ENCODE measurements around the gene SOAT2. TPM values are rescaled to one million over a fixed set of nuclear protein-coding genes. Genes with fewer than 3 reads are reported as not detected.

The SOAT2 gene
- total RNA-seq, 1 experiment from 2014 or later, result not detected

DNA sequence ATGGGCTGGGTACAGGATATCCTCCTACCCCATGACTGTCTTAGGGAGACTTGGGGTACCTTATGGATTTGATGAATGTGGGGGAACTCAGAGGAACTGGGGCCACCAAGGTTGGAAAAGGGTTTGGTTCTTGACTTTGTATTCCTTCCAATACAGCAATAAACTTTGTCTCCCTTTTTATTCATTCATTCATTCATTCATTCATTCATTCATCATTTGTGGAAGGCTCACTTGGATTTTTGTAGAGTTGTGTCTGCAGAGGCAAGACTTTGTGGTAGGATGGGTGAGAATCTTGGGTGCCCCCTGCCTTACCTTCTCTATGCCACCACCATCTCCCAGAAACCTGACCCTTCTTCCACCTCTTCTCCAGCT is 21.1 kb downstream of the SOAT2 start:
- POLR2A ChIA-PET, result no interaction called here
- Histone ChIP-seq H3K36me3 (ENCODE audit: control insufficient read depth, insufficient read depth, low read length) (no peaks in the 10 kb centered on the region), H3K9me3 (ENCODE audit: control insufficient read depth, insufficient read depth, low read depth, low read length) (no peaks in the 10 kb centered on the region), H3K4me3 (ENCODE audit: low read depth in 2 of 2, low read length in 2 of 2) (no peak overlapping the region), H3K27ac (ENCODE audit: low read length) (no peak overlapping the region), H3K4me1 (ENCODE audit: control insufficient read depth, insufficient read depth, low read length) (no peaks in the 10 kb centered on the region), H3K27me3 (ENCODE audit: control insufficient read depth, insufficient read depth, low read length) (peaks cover 5% of the 10 kb centered on the region)
- CTCF ChIA-PET, result no interaction called here
- intact Hi-C loops (cut with micrococcal nuclease; ENCODE audit: unreplicated experiment), result no loop called here
- no peak for TF ChIP-seq POLR2AphosphoS5 (IDR thresholded peaks at IDR 0.05; ENCODE audit: low read depth, low read length)
- TF ChIP-seq, protein P1, sequence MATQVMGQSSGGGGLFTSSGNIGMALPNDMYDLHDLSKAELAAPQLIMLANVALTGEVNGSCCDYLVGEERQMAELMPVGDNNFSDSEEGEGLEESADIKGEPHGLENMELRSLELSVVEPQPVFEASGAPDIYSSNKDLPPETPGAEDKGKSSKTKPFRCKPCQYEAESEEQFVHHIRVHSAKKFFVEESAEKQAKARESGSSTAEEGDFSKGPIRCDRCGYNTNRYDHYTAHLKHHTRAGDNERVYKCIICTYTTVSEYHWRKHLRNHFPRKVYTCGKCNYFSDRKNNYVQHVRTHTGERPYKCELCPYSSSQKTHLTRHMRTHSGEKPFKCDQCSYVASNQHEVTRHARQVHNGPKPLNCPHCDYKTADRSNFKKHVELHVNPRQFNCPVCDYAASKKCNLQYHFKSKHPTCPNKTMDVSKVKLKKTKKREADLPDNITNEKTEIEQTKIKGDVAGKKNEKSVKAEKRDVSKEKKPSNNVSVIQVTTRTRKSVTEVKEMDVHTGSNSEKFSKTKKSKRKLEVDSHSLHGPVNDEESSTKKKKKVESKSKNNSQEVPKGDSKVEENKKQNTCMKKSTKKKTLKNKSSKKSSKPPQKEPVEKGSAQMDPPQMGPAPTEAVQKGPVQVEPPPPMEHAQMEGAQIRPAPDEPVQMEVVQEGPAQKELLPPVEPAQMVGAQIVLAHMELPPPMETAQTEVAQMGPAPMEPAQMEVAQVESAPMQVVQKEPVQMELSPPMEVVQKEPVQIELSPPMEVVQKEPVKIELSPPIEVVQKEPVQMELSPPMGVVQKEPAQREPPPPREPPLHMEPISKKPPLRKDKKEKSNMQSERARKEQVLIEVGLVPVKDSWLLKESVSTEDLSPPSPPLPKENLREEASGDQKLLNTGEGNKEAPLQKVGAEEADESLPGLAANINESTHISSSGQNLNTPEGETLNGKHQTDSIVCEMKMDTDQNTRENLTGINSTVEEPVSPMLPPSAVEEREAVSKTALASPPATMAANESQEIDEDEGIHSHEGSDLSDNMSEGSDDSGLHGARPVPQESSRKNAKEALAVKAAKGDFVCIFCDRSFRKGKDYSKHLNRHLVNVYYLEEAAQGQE (IDR thresholded peaks at IDR 0.05; ENCODE audit: insufficient read depth in 1 of 2, low read depth in 2 of 2, low read length in 1 of 2), result no peak
- TF ChIP-seq TCF7L2 (IDR thresholded peaks at IDR 0.05; ENCODE audit: low read depth, low read length), result no peak
- TF ChIP-seq, protein P2, sequence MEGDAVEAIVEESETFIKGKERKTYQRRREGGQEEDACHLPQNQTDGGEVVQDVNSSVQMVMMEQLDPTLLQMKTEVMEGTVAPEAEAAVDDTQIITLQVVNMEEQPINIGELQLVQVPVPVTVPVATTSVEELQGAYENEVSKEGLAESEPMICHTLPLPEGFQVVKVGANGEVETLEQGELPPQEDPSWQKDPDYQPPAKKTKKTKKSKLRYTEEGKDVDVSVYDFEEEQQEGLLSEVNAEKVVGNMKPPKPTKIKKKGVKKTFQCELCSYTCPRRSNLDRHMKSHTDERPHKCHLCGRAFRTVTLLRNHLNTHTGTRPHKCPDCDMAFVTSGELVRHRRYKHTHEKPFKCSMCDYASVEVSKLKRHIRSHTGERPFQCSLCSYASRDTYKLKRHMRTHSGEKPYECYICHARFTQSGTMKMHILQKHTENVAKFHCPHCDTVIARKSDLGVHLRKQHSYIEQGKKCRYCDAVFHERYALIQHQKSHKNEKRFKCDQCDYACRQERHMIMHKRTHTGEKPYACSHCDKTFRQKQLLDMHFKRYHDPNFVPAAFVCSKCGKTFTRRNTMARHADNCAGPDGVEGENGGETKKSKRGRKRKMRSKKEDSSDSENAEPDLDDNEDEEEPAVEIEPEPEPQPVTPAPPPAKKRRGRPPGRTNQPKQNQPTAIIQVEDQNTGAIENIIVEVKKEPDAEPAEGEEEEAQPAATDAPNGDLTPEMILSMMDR (IDR thresholded peaks at IDR 0.05), result no peak
- TF ChIP-seq SIN3A (IDR thresholded peaks at IDR 0.05; ENCODE audit: borderline replicate concordance, insufficient read depth, low read depth, low read length), result no peak
- no TSS peak for BruUV-seq (replicated peaks)
- in situ Hi-C loops (cut with HindIII; ENCODE audit: low pct_unique_long_range_greater_than_20kb, low sequenced_read_pairs), result no loop called here
- DNase-seq (ENCODE audit: low read depth, low spot score), result no peak
- ATAC-seq, result no peak

DNA sequence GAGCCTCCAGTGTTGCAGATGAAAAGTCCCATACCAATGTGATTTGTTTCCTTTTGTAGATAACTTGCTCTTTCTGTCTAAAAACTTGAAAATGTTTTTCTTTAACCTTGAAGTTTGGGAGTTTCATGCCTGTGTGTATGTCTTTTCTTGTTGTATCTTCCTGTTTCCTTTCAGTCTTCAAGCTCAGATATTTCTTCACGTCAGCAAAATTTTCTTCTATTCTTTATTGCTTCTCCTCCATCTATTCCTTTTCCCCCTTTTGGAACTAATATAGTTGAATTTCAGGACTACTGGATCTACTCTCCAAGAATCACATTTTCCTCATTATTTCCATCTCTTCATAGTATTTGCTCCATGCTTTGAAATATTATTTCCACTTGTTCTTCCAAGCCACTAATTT is 23.9 kb downstream of the SOAT2 start:
- Histone ChIP-seq H3K4me3 (ENCODE audit: low read depth in 2 of 2, low read length in 2 of 2) (no peak overlapping the region), H3K4me1 (ENCODE audit: control insufficient read depth, insufficient read depth, low read length) (no peaks in the 10 kb centered on the region), H3K9me3 (ENCODE audit: control insufficient read depth, insufficient read depth, low read depth, low read length) (no peaks in the 10 kb centered on the region), H3K27me3 (ENCODE audit: control insufficient read depth, insufficient read depth, low read length) (peaks cover 5% of the 10 kb centered on the region), H3K27ac (ENCODE audit: low read length) (no peak overlapping the region), H3K36me3 (ENCODE audit: control insufficient read depth, insufficient read depth, low read length) (no peaks in the 10 kb centered on the region)
- ATAC-seq (no peak), DNase-seq (ENCODE audit: low read depth, low spot score) (no peak)
- in situ Hi-C loops (cut with HindIII; ENCODE audit: low pct_unique_long_range_greater_than_20kb, low sequenced_read_pairs), result no loop called here
- POLR2A ChIA-PET, result no interaction called here
- intact Hi-C loops (cut with micrococcal nuclease; ENCODE audit: unreplicated experiment), result no loop called here
- CTCF ChIA-PET, result no interaction called here
- TF ChIP-seq, protein P1 (IDR thresholded peaks at IDR 0.05; ENCODE audit: insufficient read depth in 1 of 2, low read depth in 2 of 2, low read length in 1 of 2), result no peak
- TF ChIP-seq TCF7L2 (IDR thresholded peaks at IDR 0.05; ENCODE audit: low read depth, low read length) (no peak), SIN3A (IDR thresholded peaks at IDR 0.05; ENCODE audit: borderline replicate concordance, insufficient read depth, low read depth, low read length) (no peak), POLR2AphosphoS5 (IDR thresholded peaks at IDR 0.05; ENCODE audit: low read depth, low read length) (no peak)
- TF ChIP-seq, protein P2 (IDR thresholded peaks at IDR 0.05), result no peak
- BruUV-seq (replicated peaks), result no TSS peak

All from Panc1 (cell line).